ENCODE data around the gene ANKRD13A.
"Not testable (repeated sequence)": the region's sequence is repeated elsewhere in the genome, so short reads cannot be mapped to it uniquely, and the experiment has no call there.

ANKRD13A gene

GRCh38 chr12:109986236-109986635 is 13.0 kb upstream of the ANKRD13A start:
- not testable (repeated sequence) for DNase-seq

GRCh38 chr12:109987615-109988014 is 11.6 kb upstream of the ANKRD13A start:
- no peak for DNase-seq

DNA sequence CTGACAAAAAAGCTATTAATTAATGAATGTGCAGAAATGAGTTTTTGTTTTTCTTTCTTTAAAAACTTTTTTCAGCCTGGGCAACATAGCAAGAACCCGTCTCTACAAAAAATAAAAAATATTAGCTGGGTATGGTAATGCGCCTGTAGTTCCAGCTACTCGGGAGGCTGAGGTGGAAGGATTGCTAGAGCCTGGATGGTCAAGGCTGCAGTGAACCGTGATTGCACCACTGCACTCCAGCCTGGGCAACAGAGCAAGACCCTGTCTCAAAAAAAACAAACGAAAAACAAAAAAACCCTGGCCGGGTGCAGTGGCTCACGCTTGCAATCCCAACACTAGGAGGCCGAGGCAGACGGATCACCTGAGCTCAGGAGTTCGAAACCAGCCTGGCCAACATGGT is 11.0 kb upstream of the ANKRD13A start:
- no peak for DNase-seq

GRCh38 chr12:109988903-109989302 is 10.3 kb upstream of the ANKRD13A start:
- DNase-seq: no peak

DNA sequence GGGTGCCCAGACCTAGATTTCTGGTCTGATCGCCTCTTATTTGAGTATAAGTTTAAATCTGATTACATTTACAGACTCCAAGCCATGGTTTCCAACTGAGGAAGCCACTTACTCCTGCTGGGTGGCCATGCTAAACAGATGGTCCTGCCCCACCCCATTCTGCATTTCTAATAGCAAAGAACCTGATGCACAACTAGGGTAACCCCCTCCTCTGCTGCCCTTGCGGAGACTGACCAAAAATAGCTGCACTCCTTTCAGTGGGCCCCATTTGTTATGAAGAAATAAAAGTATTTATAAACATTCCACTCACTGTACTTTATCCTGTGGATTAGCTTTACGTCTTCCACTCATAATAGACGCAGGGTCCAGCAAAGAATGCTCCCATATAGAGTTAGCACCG is 9.8 kb upstream of the ANKRD13A start:
- DNase-seq: no peak

- no peak for DNase-seq
Observed at GRCh38 chr12:109991586-109991985, 7.6 kb upstream of the ANKRD13A start.

DNA sequence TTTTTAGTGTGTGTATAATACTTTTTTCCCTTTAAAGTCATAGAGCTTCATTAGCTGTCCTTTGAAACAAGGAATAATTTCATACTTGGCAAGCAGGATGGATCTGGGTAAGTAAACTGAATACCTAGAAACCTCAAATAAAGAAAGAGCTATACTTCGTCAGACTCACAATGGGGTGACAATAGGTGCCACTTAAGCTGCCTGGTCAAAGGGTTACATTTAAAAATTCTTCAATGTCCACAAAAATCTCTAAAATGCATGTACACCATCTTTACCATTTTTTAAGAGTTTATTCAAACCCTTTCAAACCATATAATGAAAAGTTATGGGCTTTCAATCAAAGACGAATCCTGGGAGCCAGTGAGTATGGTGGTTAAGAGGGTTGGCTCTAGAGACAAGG is 6.1 kb upstream of the ANKRD13A start:
- DNase-seq: no peak

- DNase-seq: peak; percentile 17
Observed at GRCh38 chr12:109994401-109995175, 4.6 kb upstream of the ANKRD13A start.

- DNase-seq: no peak
Observed at GRCh38 chr12:109995361-109995685, 3.9 kb upstream of the ANKRD13A start.

GRCh38 chr12:109995686-109996482 is 3.3 kb upstream of the ANKRD13A start, which contains the start of gene GIT2:
Gene GIT2, minus strand, starts transcription at chr12:109996368. Its CDS starts 144 bp downstream, at chr12:109996224.
- peak; percentile 96 for DNase-seq

DNA sequence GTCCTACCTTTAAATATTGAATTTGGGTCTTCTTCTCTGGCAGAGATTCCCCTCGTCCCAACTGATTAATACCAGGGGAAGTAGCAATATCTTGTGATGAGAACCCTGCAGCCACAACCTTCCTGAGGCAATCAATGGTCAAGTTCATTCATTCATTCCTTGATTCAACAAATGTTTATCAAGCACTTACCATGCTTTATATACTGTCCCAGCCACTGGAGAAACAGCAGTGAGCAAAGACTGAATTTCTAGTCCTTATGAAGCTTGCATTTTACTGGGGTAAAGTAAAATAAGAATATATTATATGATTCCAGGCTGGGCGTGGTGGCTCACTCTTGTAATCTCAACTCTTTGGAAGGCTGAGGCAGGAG is 2.8 kb upstream of the ANKRD13A start:
- no peak for DNase-seq

DNA sequence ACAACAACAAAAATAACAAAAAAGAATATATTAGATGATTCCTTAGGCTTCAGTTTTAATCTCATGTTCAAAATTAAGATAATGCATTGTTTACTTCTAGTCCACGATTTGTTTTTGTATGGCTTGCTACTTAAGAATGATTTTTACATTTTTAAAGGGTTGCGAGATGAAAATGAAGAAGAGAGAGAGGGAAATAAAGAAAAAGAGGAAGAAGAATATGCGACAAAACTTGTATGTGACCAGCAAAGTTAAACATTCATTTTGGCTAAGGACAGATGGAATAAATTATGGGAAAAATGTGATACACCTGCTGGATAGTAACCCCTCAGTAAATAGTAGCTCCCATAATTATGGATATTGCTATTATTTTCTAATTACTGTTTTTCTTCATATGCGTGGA is 1.8 kb upstream of the ANKRD13A start:
- no peak for DNase-seq

DNA sequence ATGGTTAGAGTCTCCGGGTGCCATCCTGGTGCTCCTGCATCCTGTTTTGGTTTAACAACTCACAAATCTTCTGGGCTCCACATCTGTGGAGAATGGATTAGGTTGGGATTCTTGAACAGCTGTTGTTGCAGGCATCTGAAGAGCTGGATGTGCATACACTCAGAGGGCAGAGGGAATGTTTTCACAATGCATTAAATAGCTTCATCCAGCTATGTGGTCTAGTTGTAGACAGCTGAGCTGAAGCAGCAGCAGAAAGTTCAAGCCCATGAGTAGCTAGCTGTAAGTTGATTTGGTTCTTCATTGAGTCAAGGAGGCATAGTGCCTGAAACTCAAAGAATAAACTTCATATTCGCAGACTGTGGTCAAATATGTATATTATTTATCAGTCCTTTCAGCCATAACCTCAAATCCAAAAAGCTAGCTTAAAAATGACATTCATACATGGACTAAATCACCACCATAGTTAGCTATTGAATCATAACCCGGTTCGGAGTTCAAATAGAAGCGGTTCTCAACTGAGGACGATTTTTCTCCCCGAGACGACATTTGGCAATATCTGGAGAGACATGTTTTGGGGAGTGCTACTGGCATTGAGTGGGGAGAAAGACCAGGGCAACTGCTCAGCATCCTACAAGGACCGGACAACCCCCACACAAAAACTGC is 858 bp upstream of the ANKRD13A start:
- no peak for DNase-seq

DNA sequence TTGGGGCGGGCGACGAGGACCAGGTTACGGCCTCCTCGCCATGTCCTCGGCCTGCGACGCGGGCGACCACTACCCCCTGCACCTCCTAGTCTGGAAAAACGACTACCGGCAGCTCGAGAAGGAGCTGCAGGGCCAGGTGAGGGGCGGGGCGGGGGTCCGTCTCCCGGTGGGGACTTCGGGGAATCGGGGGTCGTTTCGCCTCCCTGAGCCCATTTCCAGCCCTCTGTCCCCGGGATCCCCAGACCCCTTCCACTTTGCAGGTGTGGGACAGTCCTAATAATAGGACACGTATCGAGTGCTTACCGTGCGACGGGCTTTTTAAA is 380 bp downstream of the ANKRD13A start:
- DNase-seq: no peak

DNA sequence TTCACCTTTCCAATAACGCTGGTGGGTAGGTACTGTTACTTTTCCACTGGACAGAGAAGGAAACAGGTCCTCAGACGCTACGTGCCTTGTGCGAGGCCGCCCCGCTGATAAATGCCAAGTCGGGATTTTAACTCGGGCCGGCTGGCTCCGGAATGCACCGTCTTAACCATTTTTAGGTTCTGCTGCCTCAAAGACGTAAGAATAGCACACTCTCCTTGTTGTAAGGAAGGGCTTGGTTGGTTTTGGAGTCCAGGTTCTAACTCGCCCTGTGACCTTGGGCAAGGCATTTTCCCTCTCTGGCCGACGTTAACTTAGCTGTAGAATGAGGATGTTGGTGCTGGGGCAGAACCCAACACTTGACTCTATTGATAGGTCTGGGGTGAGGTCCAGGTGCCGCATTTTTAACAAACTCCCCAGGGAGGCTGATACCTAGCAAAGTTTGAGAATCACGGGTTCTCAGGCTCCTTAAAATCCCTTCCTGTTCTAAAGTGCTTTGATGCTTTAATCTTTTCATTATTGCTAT is 814 bp downstream of the ANKRD13A start:
- DNase-seq: peak; percentile 36

DNA sequence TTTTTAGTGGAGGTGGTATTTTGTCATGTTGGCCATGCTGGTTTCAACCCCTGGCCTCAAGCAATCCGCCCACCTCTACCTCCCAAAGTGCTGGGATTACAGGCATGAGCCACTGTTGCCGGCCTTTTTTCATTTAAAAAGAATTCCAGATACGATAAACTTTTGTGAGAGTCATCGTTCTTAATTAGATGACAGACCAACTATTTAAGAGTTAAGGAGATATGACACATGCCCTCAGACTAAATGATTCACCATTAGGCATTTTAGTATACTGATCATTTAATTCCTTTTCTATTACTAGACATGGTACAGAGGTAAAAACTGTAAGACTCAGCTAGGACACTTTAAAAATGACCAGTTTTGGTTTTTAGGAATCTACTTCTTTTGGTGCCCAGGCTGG is 2.4 kb downstream of the ANKRD13A start:
- no peak for DNase-seq

- DNase-seq: no peak
Observed at GRCh38 chr12:110002676-110003515, 3.7 kb downstream of the ANKRD13A start.

GRCh38 chr12:110004598-110004997 is 5.4 kb downstream of the ANKRD13A start:
- DNase-seq: no peak

DNA sequence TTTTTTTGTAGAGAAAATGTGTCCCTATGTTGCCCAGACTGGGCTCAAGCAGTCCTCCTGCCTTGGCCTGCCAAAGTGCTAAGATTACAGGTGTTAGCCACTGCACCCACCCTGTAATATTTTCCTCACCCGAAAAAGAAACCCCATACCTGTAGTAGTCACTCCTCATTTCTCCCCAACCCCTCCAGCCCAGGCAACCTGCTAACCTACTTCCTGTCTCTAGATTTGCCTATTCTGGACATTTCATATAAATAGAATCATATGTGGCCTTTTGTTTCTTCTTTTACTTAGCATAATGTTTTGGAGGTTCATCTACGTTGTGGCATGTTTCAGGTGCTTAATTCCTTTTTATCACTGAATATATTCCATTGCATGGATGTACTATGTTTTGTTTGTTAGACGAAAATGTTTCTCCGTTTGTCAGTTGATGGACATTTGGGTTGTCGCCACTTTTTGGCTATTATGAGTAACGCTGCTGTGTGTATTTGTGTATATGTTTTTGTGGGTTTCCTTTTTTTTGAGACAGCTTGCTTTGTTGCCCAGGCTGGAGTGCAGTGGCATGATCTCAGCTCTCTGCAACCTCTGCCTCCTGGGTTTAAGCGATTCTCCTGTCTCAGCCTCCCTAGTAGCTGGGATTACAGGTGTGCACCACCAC is 6.2 kb downstream of the ANKRD13A start:
- DNase-seq: peak; percentile 34

GRCh38 chr12:110006115-110006514 is 6.9 kb downstream of the ANKRD13A start:
- DNase-seq: no peak

- DNase-seq: no peak
Observed at GRCh38 chr12:110007881-110008280, 8.7 kb downstream of the ANKRD13A start.

All from CD4-positive, alpha-beta T cell treated with Interleukin-17A for 4 hours (primary cell).